H1 (cell line): ENCODE measurements around the gene PXK.

Source experiments
- CHD1 ChIP-seq: IDR thresholded peaks from 2 replicates; pipeline ENCODE4 v1.6.1; 2012; ENCODE audit warnings: low read depth, low read length, improper control_type of control experiment
- CREB1 ChIP-seq: IDR thresholded peaks from 2 replicates; pipeline ENCODE4 v1.6.1; 2012; ENCODE audit warnings: inconsistent platforms
- CTCF ChIP-seq, 3 experiments: IDR thresholded peaks; 1 replicate in 2 of 3; 2 replicates in 1 of 3; pipeline versions ENCODE4 v1.5.1 to v1.6.1; 2011; ENCODE audit warnings: low read length in 3 of 3, mild to moderate bottlenecking in 3 of 3, inconsistent platforms in 2 of 3, low read depth in 1 of 3, moderate library complexity in 1 of 3; ENCODE audit not compliant: insufficient read depth in 1 of 3; ENCODE audit errors: control extremely low read depth in 1 of 3
- EGR1 ChIP-seq: IDR thresholded peaks from 2 replicates; pipeline ENCODE4 v1.6.1; 2011; ENCODE audit warnings: low read depth, low read length, borderline replicate concordance
- EP300 ChIP-seq, 2 experiments: IDR thresholded peaks; 1 replicate in 1 of 2; 2 replicates in 1 of 2; pipeline ENCODE4 v1.6.1; 2011 to 2012; ENCODE audit warnings: low read depth in 2 of 2, low read length in 2 of 2, mild to moderate bottlenecking in 2 of 2, borderline replicate concordance in 1 of 2, inconsistent platforms in 1 of 2, moderate library complexity in 1 of 2
- EZH2 ChIP-seq: fragments of 200-600 bp; sonication (generic); IDR thresholded peaks from 2 replicates; pipeline ENCODE4 v1.7.1; 2012; ENCODE audit warnings: low read depth, mild to moderate bottlenecking, moderate library complexity, low read length, inconsistent platforms; ENCODE audit not compliant: severe bottlenecking
- GTF2F1 ChIP-seq: IDR thresholded peaks from 2 replicates; pipeline ENCODE4 v1.6.1; 2012; ENCODE audit warnings: low read depth, low read length, improper control_type of control experiment, borderline replicate concordance
- KDM4A ChIP-seq: IDR thresholded peaks from one replicate; pipeline ENCODE4 v1.7.1; 2012; ENCODE audit warnings: low read depth, mild to moderate bottlenecking, moderate library complexity, low read length, inconsistent platforms; ENCODE audit not compliant: severe bottlenecking
- POLR2A ChIP-seq, 2 experiments: IDR thresholded peaks; 1 replicate in 1 of 2; 2 replicates in 1 of 2; pipeline ENCODE4 v1.6.1; 2011; ENCODE audit warnings: low read depth in 2 of 2, low read length in 2 of 2, mild to moderate bottlenecking in 2 of 2; ENCODE audit errors: control extremely low read depth in 1 of 2
- RAD21 ChIP-seq, 2 experiments: IDR thresholded peaks in 1 of 2; conservative IDR thresholded peaks in 1 of 2; 2 replicates each; pipeline ENCODE4 v1.6.1; 2011; ENCODE audit warnings: low read depth in 2 of 2, low read length in 2 of 2, improper control_type of control experiment in 1 of 2, inconsistent platforms in 1 of 2, mild to moderate bottlenecking in 1 of 2, moderate library complexity in 1 of 2
- RXRA ChIP-seq: IDR thresholded peaks from 2 replicates; pipeline ENCODE4 v1.6.1; 2011; ENCODE audit warnings: low read depth, mild to moderate bottlenecking, low read length, moderate library complexity; ENCODE audit not compliant: insufficient read depth
- USF2 ChIP-seq: IDR thresholded peaks from 2 replicates; pipeline ENCODE4 v1.6.1; 2011; ENCODE audit warnings: low read length, improper control_type of control experiment

GRCh38 chr3:58358092-58358491, 25.4 kb downstream of the PXK start:
- no peak for TF ChIP-seq CTCF (IDR thresholded peaks at IDR 0.05; ENCODE audit: control extremely low read depth in 1 of 3, insufficient read depth in 1 of 3, low read depth in 1 of 3, low read length in 3 of 3)
- TF ChIP-seq GTF2F1 = no peak
- TF ChIP-seq EP300 (IDR thresholded peaks at IDR 0.05; ENCODE audit: borderline replicate concordance in 1 of 2, low read depth in 2 of 2, low read length in 2 of 2) = no peak
- TF ChIP-seq USF2 = no peak
- no peak for TF ChIP-seq EGR1
- no peak for TF ChIP-seq RXRA
- no peak for TF ChIP-seq RAD21 (IDR thresholded peaks at IDR 0.05 in 1 of 2, conservative IDR thresholded peaks at IDR 0.05 in 1 of 2; ENCODE audit: low read depth in 2 of 2, low read length in 2 of 2)
- no peak for TF ChIP-seq CREB1
- no peak for TF ChIP-seq POLR2A (IDR thresholded peaks at IDR 0.05; ENCODE audit: control extremely low read depth in 1 of 2, low read depth in 2 of 2, low read length in 2 of 2)
- TF ChIP-seq EZH2 = no peak
- TF ChIP-seq KDM4A = no peak
- TF ChIP-seq CHD1 = no peak
